Measurements from ENCODE around the gene PTGES2. TPM values are rescaled to one million over a fixed set of nuclear protein-coding genes. Genes with fewer than 3 reads are reported as not detected.

PTGES2 gene
- total and polyA plus RNA-seq, 2 of the 13 experiments (the other 11 are each of a cell fraction or from before 2014, with no cell fraction given) = 63.7 to 79.8 TPM

- peak; percentile 78; the same call in 1 of the 2 replicates for TF ChIP-seq HNRNPL (IDR thresholded peaks at IDR 0.05; ENCODE audit: low read depth, low read length)
- TF ChIP-seq HHEX (CRISPR knock-in tag; IDR thresholded peaks at IDR 0.05) = no peak
- TF ChIP-seq TFDP2 (CRISPR knock-in tag; IDR thresholded peaks at IDR 0.05) = peak; percentile 27; the same call in 1 of the 2 replicates
- TF ChIP-seq HDAC2 (CRISPR knock-in tag; IDR thresholded peaks at IDR 0.05) = no peak; the same call in 1 of the 2 replicates
- peak; percentile 77; the same call in 1 of the 2 replicates for TF ChIP-seq ZNF724P (CRISPR knock-in tag; IDR thresholded peaks at IDR 0.05; ENCODE audit: borderline replicate concordance)
- TF ChIP-seq MED8 (CRISPR knock-in tag; IDR thresholded peaks at IDR 0.05; ENCODE audit: insufficient replicate concordance) = no peak
- no peak for TF ChIP-seq ZNF121 (CRISPR knock-in tag; IDR thresholded peaks at IDR 0.05)
- TF ChIP-seq ZNF547 (CRISPR knock-in tag; IDR thresholded peaks at IDR 0.05) = peak; percentile 79
- TF ChIP-seq RFX5 (IDR thresholded peaks at IDR 0.05; ENCODE audit: low read depth, low read length) = 0 out of 2 replicates have a peak, but pooled peaks have one; percentile 64
- TF ChIP-seq ZFY (CRISPR knock-in tag; IDR thresholded peaks at IDR 0.05) = peak; percentile 45; the same call in 1 of the 2 replicates
- no peak for TF ChIP-seq ZNF496 (CRISPR knock-in tag; IDR thresholded peaks at IDR 0.05; ENCODE audit: insufficient replicate concordance)
- TF ChIP-seq ZNF292 (CRISPR knock-in tag; IDR thresholded peaks at IDR 0.05; ENCODE audit: borderline replicate concordance, low read depth) = 0 out of 2 replicates have a peak, but pooled peaks have one; percentile 35
- no peak; the same call in 1 of the 2 replicates for TF ChIP-seq ZNF446 (CRISPR knock-in tag; IDR thresholded peaks at IDR 0.05)
- no peak; the same call in 1 of the 2 replicates for TF ChIP-seq SSRP1 (CRISPR knock-in tag; IDR thresholded peaks at IDR 0.05)
- no peak for TF ChIP-seq ZNF101 (CRISPR knock-in tag; IDR thresholded peaks at IDR 0.05; ENCODE audit: borderline replicate concordance, low read depth)
- no peak for TF ChIP-seq NR2F2 (IDR thresholded peaks at IDR 0.05; ENCODE audit: borderline replicate concordance, low read depth)
- TF ChIP-seq ZBTB7B (CRISPR knock-in tag; IDR thresholded peaks at IDR 0.05) = 0 out of 2 replicates have a peak, but pooled peaks have one; percentile 18
- TF ChIP-seq ZNF672 (CRISPR knock-in tag; IDR thresholded peaks at IDR 0.05) = no peak
- TF ChIP-seq ZNF18 (CRISPR knock-in tag; IDR thresholded peaks at IDR 0.05; ENCODE audit: insufficient replicate concordance) = peak; percentile 81
- peak; percentile 35; the same call in 1 of the 2 replicates for TF ChIP-seq SMAD3 (CRISPR knock-in tag; IDR thresholded peaks at IDR 0.05)
- TF ChIP-seq ZNF878 (CRISPR knock-in tag; IDR thresholded peaks at IDR 0.05) = no peak
- peak; percentile 32; the same call in 1 of the 2 replicates for TF ChIP-seq BATF2 (CRISPR knock-in tag; IDR thresholded peaks at IDR 0.05)
- peak; percentile 90 for TF ChIP-seq CEBPG (CRISPR knock-in tag; IDR thresholded peaks at IDR 0.05)
- TF ChIP-seq ATAD3A (CRISPR knock-in tag; IDR thresholded peaks at IDR 0.05) = no peak
- peak; percentile 82 for TF ChIP-seq ARNT2 (CRISPR knock-in tag; IDR thresholded peaks at IDR 0.05; ENCODE audit: low read depth)
- no peak for TF ChIP-seq SUZ12 (IDR thresholded peaks at IDR 0.05; ENCODE audit: low read depth, low read length)
- TF ChIP-seq TEF (CRISPR knock-in tag; IDR thresholded peaks at IDR 0.05) = peak; percentile 90
These were observed 29.0 kb downstream of the PTGES2 start (continued) for GRCh38 chr9:128098297-128099230.
